Measurements from ENCODE around the gene CDSN. TPM values are rescaled to one million over a fixed set of nuclear protein-coding genes. Genes with fewer than 3 reads are reported as not detected.

The CDSN gene
- total and polyA plus RNA-seq, 2 experiments from 2014 or later, result not detected

DNA sequence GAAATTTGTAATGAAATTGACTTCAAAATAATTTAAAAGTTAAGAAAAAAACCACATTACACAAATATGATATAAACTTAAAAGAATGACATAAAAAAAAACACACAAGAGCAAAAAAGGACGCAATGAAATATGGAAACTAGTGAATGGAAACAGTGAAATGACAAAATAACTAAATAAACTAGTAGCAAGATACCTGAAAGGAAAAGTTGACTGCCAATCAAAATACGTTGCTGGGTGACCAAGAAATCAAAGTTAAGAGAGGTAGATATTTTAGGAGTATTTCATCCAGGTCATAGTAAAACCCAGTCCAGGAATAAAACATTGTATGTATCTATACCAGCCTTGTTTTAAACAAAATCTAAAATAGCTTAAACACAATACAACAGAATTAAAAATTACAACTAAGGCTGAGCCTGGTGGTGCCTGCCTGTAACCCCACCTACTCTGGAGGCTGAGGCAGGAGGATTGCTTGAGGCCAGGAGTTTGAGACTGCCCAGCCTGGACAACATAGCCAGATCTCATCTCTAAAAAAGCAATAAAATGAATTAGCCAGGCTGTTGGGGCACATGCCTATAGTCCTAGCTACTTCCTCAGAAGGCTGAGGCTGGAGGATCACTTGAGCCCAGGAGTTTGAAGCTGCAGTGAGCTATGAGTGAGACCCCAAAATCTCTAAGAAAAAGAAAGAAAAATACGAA, 29.8 kb downstream of the CDSN start:
- in situ Hi-C loops (cut with MboI), result loop anchor here (25.0 kb wide), 1 partner anchor 353 kb away; the partner anchor contains the start of genes FLOT1 and IER3
- no peak overlapping the region for H3K27ac ChIP-seq
- DNase-seq, result no peak

DNA sequence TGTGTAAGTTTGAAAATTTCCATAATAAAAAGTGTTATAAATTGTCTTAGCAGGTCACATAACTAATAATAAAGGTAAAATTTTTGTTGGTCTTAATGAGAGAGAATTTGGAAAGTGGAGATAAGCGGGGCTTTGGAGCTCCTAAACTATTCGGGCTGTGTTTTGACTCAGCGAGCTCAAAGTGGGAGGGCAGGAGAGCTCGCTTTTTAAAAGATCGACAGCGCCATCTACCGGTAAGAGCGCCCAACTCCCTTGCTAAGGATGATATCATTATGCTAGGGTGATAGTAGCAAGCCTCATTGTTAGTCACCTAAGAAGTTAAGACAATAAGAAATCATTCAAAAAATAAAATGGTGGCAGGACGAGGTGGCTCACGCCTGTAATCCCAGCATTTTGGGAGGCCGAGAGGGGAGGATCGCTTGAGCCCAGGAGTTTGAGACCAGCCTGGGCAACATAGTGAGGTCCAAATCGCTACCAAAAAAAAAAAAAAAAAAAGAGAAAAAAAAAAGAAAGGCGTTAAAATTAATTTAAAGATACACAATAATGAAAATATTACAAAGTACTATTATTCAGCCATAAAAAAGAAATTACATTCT, 32.7 kb downstream of the CDSN start:
- Histone ChIP-seq H3F3A (ENCODE audit: insufficient read depth) (peaks cover 10% of the 10 kb centered on the region), H3K36me3 (ENCODE audit: low read depth) (no peaks in the 10 kb centered on the region), H3K9ac (peak overlapping the region; percentile 45), H4K20me1 (ENCODE audit: insufficient read depth) (no peaks in the 10 kb centered on the region), H3K27ac (peak overlapping the region; percentile 64), H3K4me3 (peak overlapping the region; percentile 43), H2AFZ (peak overlapping the region; percentile 22), H3K9me3 (ENCODE audit: low read depth) (no peaks in the 10 kb centered on the region), H3K4me2 (ENCODE audit: unreplicated experiment) (peak overlapping the region; percentile 85), H3K79me2 (ENCODE audit: insufficient read depth) (no peaks in the 10 kb centered on the region), H3K9me2 (ENCODE audit: insufficient read depth) (no peaks in the 10 kb centered on the region), H3K27me3 (replicated peaks; ENCODE audit: insufficient read depth) (no peaks in the 10 kb centered on the region), H3K4me1 (ENCODE audit: insufficient read depth) (peaks cover 14% of the 10 kb centered on the region)
- TF ChIP-seq EZH2phosphoT487 (IDR thresholded peaks at IDR 0.05; ENCODE audit: insufficient read depth, low read depth) (no peak), EZH2 (IDR thresholded peaks at IDR 0.05; ENCODE audit: insufficient read depth, poor library complexity, severe bottlenecking) (no peak)
- in situ Hi-C loops (cut with MboI), result loop anchor here (10.0 to 25.0 kb wide), 2 partner anchors 263 to 350 kb away; partner anchors contain the start of genes FLOT1 and IER3
- peak; percentile 93 for DNase-seq
- 9 to 13% methylated on average over 13 to 14 of the region's 14 CpGs for WGBS, 2 experiments (ENCODE audit: low coverage in 1 of 2, low lambda C conversion rate in 2 of 2, missing lambda C conversion rate in 2 of 2)

More for the DNA sequence above, 29.8 kb downstream of the CDSN start:
- no peaks in the 10 kb centered on the region for H4K20me1 ChIP-seq (ENCODE audit: insufficient read depth)
- peaks cover 18% of the 10 kb centered on the region for H3K4me1 ChIP-seq (ENCODE audit: insufficient read depth)
- no peaks in the 10 kb centered on the region for H3K79me2 ChIP-seq (ENCODE audit: insufficient read depth)
- H3K36me3 ChIP-seq (ENCODE audit: low read depth), result no peaks in the 10 kb centered on the region
- 77 to 85% methylated on average over 3 of the region's 3 CpGs for WGBS, 2 experiments (ENCODE audit: low coverage in 1 of 2, low lambda C conversion rate in 2 of 2, missing lambda C conversion rate in 2 of 2)
- H3K9me2 ChIP-seq (ENCODE audit: insufficient read depth), result no peaks in the 10 kb centered on the region
- no peak overlapping the region for H3K4me2 ChIP-seq (ENCODE audit: unreplicated experiment)
- H2AFZ ChIP-seq, result no peak overlapping the region
- H3K9ac ChIP-seq, result no peak overlapping the region
- TF ChIP-seq EZH2phosphoT487 (IDR thresholded peaks at IDR 0.05; ENCODE audit: insufficient read depth, low read depth) (no peak), EZH2 (IDR thresholded peaks at IDR 0.05; ENCODE audit: insufficient read depth, poor library complexity, severe bottlenecking) (no peak)
- H3F3A ChIP-seq (ENCODE audit: insufficient read depth), result peaks cover 10% of the 10 kb centered on the region
- H3K27me3 ChIP-seq (replicated peaks; ENCODE audit: insufficient read depth), result no peaks in the 10 kb centered on the region
- H3K9me3 ChIP-seq (ENCODE audit: low read depth), result no peaks in the 10 kb centered on the region
- H3K4me3 ChIP-seq, result no peak overlapping the region

DNA sequence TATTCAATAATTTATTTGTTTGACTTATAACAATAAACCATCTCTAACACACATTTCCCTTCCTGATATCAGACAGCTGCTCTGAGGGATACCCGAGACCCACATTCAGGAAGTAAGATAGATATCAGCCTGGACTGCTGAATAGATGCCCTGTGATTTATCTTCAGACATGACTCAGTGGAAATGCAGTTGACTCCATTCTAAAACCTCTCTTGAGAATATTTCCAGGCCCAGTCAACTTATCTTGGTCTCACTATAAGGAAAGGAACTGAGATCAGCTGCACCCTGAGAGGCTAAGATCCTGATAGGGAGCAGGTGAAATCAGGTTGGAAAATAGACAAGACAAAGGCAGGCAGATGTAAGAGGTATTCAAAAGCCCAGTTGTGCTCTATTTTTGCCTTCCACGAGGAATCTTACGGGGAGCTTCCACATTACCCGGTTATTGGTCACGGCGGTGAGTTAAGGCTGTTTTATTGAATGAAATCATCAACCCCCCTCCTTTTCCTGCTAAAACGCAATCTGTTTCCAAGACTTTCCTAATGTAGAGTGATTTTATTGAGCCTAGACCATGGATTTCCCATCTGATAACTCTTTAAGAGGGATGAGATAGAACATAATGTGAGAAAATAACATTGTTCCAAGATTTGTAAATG, 33.3 kb downstream of the CDSN start:
- in situ Hi-C loops (cut with MboI), result loop anchor here (10.0 to 25.0 kb wide), 2 partner anchors 262 to 350 kb away; partner anchors contain the start of genes FLOT1 and IER3
- no peak for TF ChIP-seq EZH2phosphoT487 (IDR thresholded peaks at IDR 0.05; ENCODE audit: insufficient read depth, low read depth)
- TF ChIP-seq EZH2 (IDR thresholded peaks at IDR 0.05; ENCODE audit: insufficient read depth, poor library complexity, severe bottlenecking), result no peak
- H3K4me3 ChIP-seq, result peak overlapping the region; percentile 43
- peak overlapping the region; percentile 22 for H2AFZ ChIP-seq
- H4K20me1 ChIP-seq (ENCODE audit: insufficient read depth), result no peaks in the 10 kb centered on the region
- peak overlapping the region; percentile 85 for H3K4me2 ChIP-seq (ENCODE audit: unreplicated experiment)
- peaks cover 10% of the 10 kb centered on the region for H3F3A ChIP-seq (ENCODE audit: insufficient read depth)
- H3K4me1 ChIP-seq (ENCODE audit: insufficient read depth), result peaks cover 14% of the 10 kb centered on the region
- 6 to 7% methylated on average over 7 of the region's 7 CpGs for WGBS, 2 experiments (ENCODE audit: low coverage in 1 of 2, low lambda C conversion rate in 2 of 2, missing lambda C conversion rate in 2 of 2)
- H3K36me3 ChIP-seq (ENCODE audit: low read depth), result no peaks in the 10 kb centered on the region
- H3K27me3 ChIP-seq (replicated peaks; ENCODE audit: insufficient read depth), result no peaks in the 10 kb centered on the region
- no peaks in the 10 kb centered on the region for H3K79me2 ChIP-seq (ENCODE audit: insufficient read depth)
- H3K27ac ChIP-seq, result peak overlapping the region; percentile 64
- H3K9me3 ChIP-seq (ENCODE audit: low read depth), result no peaks in the 10 kb centered on the region
- peak overlapping the region; percentile 45 for H3K9ac ChIP-seq
- peak; percentile 84 for DNase-seq
- no peaks in the 10 kb centered on the region for H3K9me2 ChIP-seq (ENCODE audit: insufficient read depth)

DNA sequence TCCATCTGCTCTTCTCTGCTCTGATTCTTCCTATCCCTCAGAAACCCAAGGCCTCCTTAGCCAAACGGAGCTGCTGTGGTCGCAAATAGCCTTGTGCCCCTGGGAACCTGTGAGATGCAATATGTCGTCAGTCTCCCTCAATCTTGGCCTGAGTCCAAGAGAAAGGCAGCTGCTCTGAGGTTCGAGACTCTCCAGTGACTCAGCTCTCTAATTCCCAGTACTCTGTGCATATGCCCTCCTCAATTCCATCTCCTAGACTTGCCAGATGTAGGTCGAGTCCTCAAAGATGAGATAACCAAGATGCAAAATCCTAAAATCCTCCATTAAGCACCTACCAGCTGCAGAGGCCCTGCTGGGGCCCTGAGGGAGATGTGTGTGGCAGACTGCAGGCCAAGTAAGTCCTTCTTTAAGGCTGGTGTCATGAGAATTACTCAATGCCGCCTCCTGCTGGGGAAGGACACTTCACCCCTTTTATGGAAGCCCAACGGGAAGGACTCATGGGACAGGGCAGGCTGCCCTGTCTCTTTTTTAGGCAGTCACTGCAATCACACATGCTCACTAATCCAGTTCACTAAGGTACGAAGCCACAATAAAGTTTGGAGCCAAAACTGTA, 36.4 kb downstream of the CDSN start:
- no peaks in the 10 kb centered on the region for H3K9me3 ChIP-seq (ENCODE audit: low read depth)
- in situ Hi-C loops (cut with MboI), result loop anchor here (10.0 to 25.0 kb wide), 2 partner anchors 259 to 347 kb away; partner anchors contain the start of genes FLOT1 and IER3
- no peak overlapping the region for H3K4me3 ChIP-seq
- H3K9me2 ChIP-seq (ENCODE audit: insufficient read depth), result no peaks in the 10 kb centered on the region
- peaks cover 10% of the 10 kb centered on the region for H3F3A ChIP-seq (ENCODE audit: insufficient read depth)
- no peaks in the 10 kb centered on the region for H3K27me3 ChIP-seq (replicated peaks; ENCODE audit: insufficient read depth)
- DNase-seq, result peak; percentile 77
- no peaks in the 10 kb centered on the region for H3K36me3 ChIP-seq (ENCODE audit: low read depth)
- no peaks in the 10 kb centered on the region for H4K20me1 ChIP-seq (ENCODE audit: insufficient read depth)
- no peak for TF ChIP-seq EZH2 (IDR thresholded peaks at IDR 0.05; ENCODE audit: insufficient read depth, poor library complexity, severe bottlenecking)
- TF ChIP-seq EZH2phosphoT487 (IDR thresholded peaks at IDR 0.05; ENCODE audit: insufficient read depth, low read depth), result no peak
- peaks cover 14% of the 10 kb centered on the region for H3K4me1 ChIP-seq (ENCODE audit: insufficient read depth)
- H2AFZ ChIP-seq, result no peak overlapping the region
- WGBS, 2 experiments (ENCODE audit: low coverage in 1 of 2, low lambda C conversion rate in 2 of 2, missing lambda C conversion rate in 2 of 2), result 27 to 30% methylated on average over 8 of the region's 8 CpGs
- no peak overlapping the region for H3K27ac ChIP-seq
- H3K79me2 ChIP-seq (ENCODE audit: insufficient read depth), result no peaks in the 10 kb centered on the region
- H3K9ac ChIP-seq, result no peak overlapping the region
- no peak overlapping the region for H3K4me2 ChIP-seq (ENCODE audit: unreplicated experiment)

Measured in GM23248 (cell line).